GM18520 (cell line): ENCODE results near the gene IPO5.
"Not testable (repeated sequence)": the region's sequence is repeated elsewhere in the genome, so short reads cannot be mapped to it uniquely, and the experiment has no call there.

Experiments
- ATAC-seq: cut with Tn5 transposase; IDR thresholded peaks from one replicate; pipeline ENCODE4 v1.9.1; 2021; ENCODE audit not compliant: unreplicated experiment

The IPO5 gene

DNA sequence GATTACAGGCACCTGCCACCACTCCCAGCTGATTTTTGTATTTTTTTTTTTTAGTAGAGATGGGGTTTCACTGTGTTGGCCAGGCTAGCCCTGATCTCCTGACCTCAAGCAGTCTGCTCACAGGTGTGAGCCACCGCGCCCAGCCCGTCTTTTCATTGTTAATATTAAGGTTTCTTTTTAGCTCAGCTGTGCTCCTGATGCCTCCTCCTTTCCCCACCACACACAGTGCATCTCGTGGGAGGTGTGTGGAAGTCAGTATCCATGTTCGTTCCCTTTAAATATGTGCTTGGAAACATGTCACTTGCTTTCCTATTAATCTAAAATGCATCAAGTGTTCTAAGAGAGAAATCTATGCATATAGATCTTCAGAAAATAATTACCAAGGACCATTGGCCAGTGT is 53.5 kb downstream of the IPO5 start:
- ATAC-seq = no peak

DNA sequence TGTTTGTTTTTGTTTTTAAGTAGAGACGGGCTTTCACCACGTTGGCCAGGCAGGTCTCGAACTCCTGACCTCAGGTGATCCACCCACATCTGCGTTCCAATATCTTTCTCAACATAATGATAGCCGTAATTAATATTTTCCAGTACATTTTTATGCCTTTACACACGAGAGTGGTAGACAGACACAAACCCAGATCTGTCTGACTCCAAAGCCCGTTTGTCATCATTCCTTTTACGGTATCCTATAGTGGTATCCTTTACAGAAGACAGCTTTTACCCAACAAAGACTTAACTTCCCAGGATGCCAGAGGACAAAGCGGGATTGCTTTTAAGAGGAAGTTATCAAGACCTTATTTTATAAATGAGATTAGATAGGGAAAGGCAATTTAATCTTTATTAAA is 59.8 kb downstream of the IPO5 start:
- no peak for ATAC-seq

DNA sequence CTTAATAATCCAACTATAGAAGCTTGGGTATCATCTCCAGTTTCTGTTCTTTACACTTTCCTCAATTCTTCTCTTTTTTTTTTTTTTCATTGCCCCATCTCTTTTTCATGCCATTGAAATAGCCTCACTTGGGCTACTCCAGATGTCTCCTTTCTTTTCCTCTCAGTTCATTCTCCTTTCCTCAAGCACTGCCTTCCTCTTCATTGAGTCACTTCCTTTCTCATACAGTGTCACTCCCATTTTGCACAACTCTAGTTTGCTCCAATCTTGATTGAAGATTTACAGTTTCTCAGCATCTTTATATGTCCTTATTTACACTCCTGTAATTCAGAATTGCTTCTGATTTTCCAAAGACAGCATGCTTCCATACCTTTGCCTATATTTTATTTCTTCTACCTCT is 61.3 kb downstream of the IPO5 start:
- ATAC-seq = no peak

DNA sequence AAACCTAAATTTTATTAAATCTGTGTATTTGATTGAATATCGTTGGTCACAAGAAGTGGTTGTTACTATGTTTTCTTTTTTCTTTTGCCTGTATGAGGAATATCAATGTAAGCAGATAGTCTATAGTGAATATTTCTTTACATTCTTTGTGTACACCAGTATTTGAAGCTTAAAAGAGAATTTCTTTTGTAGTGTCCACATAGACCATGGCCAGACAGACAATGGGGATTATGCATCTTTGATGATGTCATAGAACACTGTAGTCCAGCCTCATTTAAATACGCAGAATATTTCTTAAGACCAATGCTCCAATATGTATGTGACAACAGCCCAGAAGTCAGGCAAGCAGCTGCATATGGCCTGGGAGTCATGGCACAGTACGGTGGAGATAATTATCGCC is 64.8 kb downstream of the IPO5 start:
- ATAC-seq = no peak

DNA sequence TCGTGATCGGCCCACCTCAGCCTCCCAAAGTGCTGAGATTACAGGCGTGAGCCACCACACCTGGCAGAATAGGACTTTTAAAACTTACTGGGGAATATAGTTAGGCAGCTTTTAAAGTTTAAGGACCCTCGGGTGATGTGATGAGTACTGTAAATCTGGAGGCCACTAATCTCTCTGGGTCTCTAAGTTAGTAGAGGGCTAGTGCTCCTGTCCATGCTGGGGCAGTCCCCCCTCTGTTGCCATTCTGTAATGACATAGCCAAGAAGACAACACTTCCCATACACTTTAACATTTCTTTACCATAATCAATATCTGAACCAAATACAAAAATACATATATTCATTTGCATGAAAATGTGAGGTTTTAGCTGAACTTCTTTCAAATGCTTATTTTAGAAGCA is 65.7 kb downstream of the IPO5 start:
- ATAC-seq = no peak

DNA sequence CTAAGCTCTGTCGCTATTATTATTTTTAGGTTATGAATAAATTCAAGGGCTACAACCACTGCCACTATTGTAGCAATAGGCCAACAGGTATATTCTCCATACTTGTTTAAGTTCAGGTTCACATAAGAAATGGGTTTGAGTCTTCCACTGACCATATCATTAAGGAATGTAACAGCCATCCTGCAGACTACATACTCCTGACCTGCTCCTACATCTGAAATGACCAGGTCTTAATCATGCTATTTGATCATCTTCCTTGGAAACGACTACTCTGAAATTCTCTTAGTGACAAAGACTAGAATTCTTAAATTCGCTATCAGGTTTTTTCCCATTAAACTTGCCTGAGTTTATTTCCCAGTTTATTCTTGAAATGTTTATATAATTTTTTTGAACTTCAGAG is 66.8 kb downstream of the IPO5 start:
- ATAC-seq = no peak

DNA sequence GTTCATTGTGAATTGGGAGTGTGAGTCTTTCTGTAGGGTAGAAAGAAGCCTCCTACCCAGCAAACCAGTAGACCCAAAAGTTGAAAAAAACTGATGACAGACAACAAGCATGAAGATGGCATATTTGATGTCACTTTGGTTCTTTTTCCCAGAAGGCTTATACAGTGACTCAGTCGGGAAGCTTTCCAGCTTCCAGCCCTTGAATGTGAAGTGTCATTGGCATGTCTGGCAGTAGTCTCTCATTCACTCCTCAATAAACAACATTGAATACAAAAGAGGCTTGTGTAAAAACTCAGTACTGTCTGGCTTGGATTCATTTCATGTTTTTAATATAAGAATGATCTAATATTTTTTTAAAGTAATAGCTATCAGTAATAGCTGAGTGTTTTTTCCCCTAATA is 68.7 kb downstream of the IPO5 start:
- ATAC-seq = no peak

DNA sequence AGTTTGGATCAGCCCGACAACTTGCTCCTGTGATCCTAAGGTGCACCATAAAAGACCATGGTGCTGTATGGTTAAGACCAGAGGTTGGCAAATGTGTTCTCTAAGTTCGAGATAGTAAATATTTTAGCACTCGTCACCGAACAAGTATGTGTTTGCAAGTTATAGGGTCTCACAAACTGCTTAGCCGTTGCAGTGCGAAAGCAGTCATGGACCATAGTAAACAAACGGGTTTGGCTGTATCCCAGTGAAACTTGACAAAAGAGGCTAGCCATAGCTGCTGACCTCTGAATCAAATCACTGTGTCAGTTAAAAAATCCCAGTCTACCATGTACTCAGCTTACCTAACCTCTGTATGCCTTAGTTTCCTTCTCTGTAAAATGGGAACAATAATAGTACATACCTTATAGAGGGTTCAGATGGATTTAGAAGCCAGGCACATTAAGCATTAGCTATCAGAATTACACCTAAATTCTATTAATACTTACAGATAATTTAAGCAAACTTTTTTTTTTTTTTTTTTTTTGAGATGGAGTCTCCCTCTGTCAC is 72.1 kb downstream of the IPO5 start:
- no peak for ATAC-seq

DNA sequence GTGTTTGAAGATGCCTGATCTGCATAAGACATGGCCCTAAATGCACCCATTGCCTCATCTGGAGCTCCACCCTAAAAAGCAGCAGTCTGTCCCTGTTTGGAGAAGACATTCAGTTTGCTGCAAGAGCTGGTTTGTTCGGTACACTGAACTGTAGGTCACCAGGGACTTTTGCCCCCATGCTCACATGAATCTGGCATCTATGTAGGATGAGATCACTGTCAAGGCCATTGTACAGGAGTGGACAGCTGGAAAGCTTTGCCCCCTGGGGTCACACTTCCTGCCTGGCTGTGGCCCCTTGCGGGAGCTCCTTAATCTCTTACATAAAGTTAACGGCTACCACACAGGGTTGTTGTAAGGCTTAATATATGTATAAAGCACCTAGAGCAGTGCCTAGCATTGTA is 73.0 kb downstream of the IPO5 start:
- no peak for ATAC-seq

DNA sequence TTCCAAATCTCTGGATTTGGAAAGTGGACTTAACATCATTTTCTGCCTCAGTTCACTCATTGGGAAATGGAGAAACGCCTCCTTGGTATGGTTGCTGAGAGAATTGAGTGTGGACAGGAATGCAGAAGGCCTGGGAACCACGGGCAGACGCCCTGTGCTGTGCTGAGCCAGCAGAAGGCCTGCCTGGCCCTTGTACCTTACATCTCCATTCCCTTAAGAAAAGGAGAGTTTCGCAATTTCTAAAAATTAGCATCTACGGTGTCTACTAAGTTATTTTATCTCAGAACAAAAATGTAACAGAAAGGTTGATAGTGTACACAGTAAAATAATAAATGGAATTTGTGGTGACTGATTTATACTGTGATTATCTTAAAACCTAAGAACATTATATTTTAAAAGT is 78.7 kb downstream of the IPO5 start:
- no peak for ATAC-seq

DNA sequence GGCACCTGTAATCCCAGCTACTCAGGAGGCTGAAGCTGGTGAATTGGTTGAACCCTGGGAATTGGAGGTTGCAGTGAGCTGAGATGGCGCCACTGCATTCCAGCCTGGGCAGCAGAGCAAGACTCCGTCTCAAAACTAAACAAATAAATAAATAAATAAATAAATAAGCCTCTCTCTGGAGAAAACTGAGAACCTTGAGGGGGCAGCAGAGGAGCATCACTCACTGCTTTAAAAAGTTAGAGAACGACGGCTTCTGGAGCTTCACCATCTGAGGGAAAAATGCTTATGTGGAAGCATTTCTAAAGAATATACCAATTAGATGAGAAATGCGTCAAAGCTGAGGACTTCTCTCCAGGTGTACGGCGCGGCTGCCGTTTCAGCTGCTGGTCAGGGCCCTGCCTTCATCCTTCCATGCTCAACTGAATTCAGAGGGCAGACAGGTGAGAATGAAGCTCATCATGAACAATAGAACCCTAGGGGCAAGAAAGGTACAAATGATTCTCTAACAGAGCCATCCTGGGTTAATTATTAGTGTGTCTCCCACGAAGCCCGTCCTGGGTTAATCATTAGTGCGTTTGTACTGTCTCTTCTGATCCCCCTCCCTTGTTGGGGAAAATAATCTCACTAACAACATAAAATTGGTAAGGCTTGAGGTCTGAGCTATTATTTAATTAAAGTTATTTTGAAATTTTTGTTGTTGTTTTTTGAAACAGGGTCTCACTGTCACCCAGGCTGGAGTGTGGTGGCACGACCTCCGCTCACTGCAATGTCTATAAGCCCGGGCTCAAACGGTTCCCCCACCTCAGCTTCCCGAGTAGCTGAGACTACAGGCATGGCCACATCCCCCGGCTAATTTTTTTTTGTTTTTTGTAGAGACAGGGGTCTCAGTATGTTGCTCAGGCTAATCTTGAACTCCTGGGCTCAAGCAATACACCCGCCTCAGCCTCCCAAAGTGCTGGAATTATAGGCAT is 80.1 kb downstream of the IPO5 start:
- ATAC-seq = no peak

DNA sequence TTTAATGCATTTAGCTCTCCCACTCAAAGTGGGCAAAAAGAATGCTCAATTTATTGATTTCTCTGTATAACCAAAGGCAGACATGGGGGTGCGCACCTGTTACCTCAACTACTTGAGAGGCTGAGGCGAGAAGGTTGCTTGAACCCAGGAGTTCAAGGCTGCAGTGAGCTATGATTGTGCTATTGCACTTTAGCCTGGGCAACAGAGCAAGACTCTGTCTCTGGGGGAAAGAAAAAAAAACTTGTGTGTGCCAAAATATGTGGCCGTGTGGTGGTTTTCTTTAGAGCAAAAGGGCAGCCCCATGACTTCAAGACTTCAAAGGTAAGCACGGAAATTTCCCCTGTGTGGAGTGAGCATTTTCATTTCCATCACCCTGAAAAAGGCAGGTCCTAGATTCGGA is 81.9 kb downstream of the IPO5 start:
- ATAC-seq = no peak

DNA sequence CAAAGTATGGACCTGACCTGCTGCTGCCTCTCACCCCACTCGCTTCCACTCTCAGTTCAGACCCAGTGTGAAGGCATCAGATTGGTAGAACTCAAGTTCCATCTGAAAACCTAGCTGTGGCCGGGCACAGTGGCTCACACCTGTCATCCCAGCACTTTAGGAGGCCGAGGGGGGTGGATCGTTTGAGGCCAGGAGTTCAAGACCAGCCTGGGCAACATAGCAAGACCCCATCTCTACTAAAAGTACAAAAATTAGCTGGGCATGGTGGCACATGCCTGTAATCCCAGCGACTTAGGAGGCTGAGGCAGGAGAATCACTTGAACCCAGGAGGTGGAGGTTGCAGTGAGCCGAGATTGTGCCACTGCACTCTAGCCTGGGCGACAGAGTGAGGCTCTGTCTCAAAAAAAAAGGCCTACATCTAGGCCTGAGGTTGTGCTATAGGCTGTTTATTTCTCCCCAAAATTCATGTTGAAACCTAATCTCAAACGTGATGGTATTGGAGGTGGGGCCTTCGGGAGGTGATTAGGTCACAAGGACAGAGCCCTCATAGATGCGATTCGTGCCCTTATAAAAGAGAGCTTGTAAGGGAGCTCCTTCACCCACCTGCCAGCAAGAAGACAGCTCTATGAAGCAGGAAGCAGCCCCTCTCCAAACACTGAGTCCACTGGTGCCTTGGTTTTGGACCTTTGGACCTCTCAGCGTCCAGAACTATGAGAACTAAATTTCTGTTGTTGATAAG is 83.3 kb downstream of the IPO5 start:
- ATAC-seq = not testable (repeated sequence)

DNA sequence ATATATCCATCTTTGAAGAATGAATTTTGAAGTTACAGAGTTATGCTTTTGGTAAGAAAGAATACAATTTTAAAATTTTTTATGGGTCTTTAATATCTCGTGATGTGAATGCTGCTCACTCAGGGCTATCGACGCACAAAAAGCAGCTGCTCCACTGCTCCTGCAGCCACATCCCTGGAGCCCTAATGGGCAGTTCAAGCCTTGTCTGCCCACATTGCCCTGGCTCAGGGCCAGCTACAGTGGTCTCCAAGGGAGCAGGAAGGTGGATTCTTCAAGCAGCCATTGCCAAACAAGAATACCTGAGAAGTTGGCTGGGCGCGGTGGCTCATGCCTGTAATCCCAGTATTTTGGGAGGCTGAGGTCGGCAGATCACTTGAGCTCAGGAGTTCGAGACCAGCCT is 85.8 kb downstream of the IPO5 start:
- no peak for ATAC-seq

DNA sequence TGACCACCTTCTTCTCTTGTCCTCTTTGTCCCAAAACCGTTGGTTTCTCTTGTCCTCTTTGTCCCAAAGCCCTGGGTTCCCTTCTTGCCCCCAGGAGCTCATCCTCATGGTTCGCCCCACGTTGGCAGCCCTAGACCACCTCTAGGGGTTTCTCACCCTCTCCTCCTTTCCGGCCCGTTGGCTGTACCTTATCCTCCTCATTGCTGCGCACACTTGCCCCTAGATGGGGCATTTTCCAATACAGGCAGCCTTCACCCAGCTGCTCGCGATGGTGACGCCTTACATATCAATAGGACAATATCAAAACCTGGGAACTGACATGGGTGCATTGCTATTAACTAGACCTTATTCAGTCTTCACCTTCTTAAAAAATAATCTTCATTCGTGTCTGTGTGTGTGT is 86.5 kb downstream of the IPO5 start:
- no peak for ATAC-seq

DNA sequence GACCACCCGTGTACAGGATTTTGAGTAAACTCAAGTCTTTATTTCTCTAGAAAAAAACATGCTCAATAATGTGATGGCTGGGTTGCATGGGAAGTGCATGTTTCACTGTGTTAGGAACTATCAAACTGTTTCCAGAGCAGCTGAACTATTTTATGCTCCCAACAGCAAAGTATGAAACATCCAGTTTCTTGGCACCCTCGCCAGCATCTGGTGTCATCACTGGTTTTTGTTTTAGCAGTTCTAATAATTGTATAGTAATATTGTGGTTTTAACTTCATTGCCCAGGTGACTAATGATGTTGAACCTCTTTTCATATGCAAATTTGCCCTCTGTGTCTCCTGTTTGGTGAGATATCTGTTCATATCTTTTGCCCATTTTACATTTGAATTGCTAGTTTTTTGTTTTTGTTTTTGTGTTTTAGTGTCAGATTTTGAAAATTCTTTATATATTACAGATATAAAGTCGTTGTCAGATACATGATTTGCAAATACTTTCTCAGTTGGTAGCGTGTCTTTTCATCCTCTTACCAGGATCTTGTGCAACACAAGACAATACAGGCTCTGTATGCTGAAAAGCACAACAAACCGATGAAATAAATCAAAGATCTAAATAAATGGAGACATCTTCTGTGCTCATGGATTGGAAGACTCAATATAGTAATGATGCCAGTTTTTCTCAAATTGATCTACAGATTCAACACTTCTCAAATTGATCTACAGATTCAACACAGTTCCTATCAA is 87.8 kb downstream of the IPO5 start:
- no peak for ATAC-seq

DNA sequence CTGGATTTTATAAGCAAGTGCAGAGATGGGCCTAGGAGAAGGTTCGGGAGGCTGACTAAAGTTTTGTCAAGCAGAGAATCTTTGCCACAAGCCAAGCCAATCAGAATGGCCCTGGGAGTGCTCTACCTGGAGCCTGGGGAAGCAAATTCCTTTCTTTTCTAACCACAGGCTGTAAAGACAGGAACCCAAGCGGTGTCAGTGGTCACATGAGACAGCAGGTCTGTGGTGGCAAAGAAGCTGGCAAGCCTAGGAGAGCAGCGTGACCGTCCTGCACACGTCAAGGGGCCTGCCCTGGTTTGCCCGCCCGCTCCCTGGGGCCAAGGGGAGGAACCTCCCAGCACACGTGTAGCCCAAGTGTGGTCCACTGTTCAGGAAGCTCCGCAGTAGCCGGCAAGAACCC is 90.8 kb downstream of the IPO5 start:
- ATAC-seq = no peak

DNA sequence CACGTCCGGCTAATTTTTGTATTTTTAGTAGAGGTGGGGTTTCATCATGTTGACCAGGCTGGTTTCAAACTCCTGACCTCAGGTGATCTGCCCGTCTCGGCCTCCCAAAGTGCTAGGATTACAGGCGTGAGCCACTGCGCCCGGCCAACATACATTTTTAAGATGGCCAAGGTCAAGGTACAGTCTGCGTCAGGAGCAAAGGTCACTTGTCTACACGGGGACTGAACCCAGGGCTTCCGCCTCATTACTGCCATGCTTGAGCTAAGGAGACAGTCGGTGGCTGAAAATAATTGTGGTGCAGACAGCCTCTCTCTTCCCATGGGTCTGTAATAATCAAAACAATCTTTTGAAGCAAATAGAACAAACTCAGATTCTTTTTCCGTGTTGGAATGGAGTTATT is 94.3 kb downstream of the IPO5 start:
- ATAC-seq = not testable (repeated sequence)

DNA sequence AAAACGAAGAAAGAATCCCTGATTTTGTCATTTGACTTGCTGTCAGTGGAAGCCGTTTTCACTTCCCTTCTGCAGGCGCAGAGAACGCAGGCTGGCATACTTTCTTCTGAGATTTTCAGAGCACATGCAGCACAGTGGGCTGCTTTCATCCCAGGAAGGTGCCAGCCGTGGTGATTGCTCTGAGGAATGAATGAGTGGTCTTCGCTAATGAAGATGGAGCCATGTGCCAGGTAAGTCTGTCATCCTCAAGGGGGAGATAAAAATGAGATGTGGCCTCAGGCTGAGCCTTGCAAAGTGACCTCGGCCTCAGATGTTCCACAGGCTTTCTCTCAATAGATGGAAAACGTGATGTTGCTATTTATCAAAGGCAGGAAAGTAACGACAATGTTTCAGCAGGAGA is 94.8 kb downstream of the IPO5 start:
- no peak for ATAC-seq

DNA sequence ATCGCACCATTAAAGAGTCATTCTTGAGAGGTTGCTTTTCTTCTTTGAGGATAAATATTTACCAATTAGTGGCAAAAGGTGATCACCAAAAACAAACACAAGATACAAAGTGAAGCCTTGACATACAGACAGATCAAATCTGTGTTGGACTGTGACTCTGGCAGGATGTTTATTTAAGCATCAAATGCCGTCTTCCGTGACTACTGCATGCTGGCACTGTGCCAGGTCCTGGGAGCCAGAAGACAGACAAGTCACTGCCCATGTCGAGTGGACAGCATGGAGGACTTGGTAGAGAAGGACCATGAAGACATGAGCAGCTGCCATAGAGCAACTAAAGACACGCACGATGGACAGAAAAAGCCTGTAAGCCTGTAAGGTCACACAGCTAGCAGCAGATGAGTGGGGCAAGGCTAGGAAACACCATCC is 96.6 kb downstream of the IPO5 start:
- no peak for ATAC-seq

DNA sequence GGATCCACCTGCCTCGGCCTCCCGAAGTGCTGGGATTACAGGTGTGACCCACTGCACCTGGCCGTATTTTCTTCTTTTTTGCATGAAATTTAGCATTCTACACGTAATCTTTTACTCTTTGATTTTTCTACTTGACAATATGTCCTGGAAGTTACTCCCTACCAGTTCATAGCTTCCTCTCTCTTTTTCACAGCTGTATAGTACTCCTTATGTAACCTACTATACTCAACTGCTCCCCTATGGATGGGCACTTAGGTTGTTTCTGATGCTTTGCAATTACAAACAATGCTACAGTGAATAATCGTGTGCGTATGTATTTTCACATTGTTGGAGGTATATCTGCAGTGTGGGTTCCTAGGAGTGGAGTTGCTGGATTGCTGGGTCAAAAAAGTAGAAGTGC is 98.9 kb downstream of the IPO5 start:
- no peak for ATAC-seq
